ENCODE results near the gene HARS1. TPM values are rescaled to one million over a fixed set of nuclear protein-coding genes. Genes with fewer than 3 reads are reported as not detected.
"Not testable (repeated sequence)": the region's sequence is repeated elsewhere in the genome, so short reads cannot be mapped to it uniquely, and the experiment has no call there.

Gene HARS1
- total RNA-seq, 6 experiments from 2014 or later, result 89.1 to 102 (median 96.8) TPM

DNA sequence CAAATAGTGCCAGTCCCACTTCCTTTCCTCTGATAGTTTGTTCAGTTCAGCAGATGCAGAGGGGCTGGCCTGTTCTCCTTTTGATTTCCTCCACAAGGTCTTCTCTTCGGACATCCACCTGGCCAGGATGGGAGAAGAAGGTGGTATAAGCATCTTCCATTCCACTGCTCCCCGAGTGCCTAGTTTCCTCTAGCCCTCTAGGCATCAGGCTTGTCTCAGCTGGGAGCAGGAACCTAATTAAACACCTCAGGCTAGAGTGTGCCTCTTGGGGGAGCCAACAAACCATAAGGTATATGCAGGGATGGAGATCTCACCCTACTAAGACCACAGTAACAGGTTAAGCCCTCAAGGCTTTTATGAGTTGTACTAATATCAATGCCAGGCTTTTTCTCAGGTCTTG, 17.0 kb downstream of the HARS1 start:
- H3K4me1 Mint-ChIP-seq (ENCODE audit: low read depth), result no peaks in the 10 kb centered on the region
- H3K4me3 Mint-ChIP-seq, result no peak overlapping the region
- no peaks in the 10 kb centered on the region; the same call in 1 of the 2 replicates for H3K27me3 Mint-ChIP-seq (ENCODE audit: insufficient read depth)
- peak overlapping the region; percentile 22; the same call in 1 of the 2 replicates for H3K27ac Mint-ChIP-seq
- H3K9me3 Mint-ChIP-seq, result no peaks in the 10 kb centered on the region
- peaks cover 9% of the 10 kb centered on the region; the same call in 1 of the 2 replicates for H3K36me3 Mint-ChIP-seq (ENCODE audit: low read depth)
- TF ChIP-seq, protein P1, sequence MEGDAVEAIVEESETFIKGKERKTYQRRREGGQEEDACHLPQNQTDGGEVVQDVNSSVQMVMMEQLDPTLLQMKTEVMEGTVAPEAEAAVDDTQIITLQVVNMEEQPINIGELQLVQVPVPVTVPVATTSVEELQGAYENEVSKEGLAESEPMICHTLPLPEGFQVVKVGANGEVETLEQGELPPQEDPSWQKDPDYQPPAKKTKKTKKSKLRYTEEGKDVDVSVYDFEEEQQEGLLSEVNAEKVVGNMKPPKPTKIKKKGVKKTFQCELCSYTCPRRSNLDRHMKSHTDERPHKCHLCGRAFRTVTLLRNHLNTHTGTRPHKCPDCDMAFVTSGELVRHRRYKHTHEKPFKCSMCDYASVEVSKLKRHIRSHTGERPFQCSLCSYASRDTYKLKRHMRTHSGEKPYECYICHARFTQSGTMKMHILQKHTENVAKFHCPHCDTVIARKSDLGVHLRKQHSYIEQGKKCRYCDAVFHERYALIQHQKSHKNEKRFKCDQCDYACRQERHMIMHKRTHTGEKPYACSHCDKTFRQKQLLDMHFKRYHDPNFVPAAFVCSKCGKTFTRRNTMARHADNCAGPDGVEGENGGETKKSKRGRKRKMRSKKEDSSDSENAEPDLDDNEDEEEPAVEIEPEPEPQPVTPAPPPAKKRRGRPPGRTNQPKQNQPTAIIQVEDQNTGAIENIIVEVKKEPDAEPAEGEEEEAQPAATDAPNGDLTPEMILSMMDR (IDR thresholded peaks at IDR 0.05), result no peak
- DNase-seq, result no peak

DNA sequence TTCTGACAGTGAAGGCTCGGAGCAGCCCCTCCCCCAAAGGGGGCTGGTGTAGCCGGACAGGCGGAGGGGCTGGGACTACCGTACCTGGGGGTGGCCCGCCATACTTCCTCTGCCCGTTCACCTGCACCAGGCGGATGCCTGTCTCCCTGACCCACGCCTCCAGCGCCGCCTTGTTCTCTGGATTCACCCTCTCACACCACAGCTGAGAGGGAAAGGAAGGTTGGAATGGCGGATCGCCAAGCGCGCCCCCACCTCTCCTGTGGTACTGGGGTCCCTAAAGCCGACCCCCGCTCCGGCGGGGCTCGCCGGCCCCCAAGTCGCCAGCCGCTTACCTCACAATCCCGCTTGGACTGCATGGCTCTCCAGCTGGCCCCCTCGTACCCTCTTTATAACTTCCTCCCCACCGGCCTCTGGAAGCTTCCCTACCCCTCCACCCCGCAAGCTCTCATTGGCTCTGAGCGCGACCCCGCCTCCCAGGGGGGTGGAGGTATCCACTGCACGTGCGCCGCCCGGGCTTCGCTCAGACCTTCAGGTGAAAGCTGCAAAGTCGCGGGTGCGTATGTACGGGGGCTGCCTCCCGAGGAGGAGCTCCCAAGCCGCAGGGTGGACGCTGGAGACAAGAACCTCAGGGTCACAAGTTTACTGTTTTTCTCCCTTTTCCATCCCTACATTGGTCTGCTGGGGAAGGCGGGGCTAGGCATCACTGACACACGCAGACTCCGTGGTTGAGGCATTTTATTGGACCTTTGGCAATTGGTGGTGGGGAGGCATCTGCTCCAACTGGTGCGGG, 17.8 kb downstream of the HARS1 start, which contains the start of gene DND1:
Gene DND1, minus strand, starts transcription at position 390 of the 790 bp plus-strand sequence. Its CDS starts 34 bp downstream, at position 356.
- Mint-ChIP-seq H3K4me3 (no peak within 1 kb of the TSS), H3K27me3 (ENCODE audit: insufficient read depth) (no peaks in the 10 kb centered on the region; the same call in 1 of the 2 replicates), H3K9me3 (no peaks in the 10 kb centered on the region), H3K36me3 (ENCODE audit: low read depth) (peaks cover 10% of the 10 kb centered on the region; the same call in 1 of the 2 replicates), H3K27ac (peak within 1 kb of the TSS; percentile 22; the same call in 1 of the 2 replicates), H3K4me1 (ENCODE audit: low read depth) (no peaks in the 10 kb centered on the region)
- TF ChIP-seq, protein P1 (IDR thresholded peaks at IDR 0.05), result no peak
- no peak for DNase-seq

DNA sequence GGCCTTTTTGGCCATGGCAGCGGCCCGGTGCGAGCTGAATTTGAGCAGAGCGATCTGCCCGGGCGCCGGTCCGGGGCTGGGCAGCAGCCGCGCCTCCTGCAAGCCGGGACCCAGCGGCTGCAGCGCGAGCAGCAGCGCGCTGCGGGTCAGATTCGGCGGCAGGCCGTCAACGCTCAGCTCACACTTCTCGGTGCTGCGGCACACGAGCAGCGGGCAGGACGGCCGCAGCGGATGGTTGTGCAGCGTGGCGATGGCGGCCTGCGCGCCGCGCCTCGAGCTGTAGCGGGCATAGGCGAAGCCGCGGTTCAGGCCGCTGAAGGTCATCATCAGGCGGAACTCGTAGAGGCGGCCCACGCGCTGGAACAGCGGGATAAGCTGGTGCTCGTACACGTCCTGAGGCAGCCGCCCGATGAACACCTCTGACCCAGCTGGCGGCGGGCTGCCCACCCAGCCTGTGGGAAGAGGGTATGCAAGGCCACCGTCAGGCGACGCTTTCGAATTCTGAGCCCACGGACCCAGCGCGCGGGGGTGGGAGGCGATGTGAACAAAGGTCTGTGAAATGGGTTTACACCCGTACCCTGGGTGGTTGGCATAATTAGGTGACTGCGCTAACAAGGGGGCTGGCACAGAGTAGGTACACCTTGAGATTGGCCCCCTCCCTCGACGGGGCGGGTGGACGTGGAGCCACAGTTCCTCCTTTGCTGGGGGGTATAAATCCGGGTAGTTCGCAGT, 18.5 kb downstream of the HARS1 start:
- H3K27ac Mint-ChIP-seq, result no peak overlapping the region
- H3K4me1 Mint-ChIP-seq (ENCODE audit: low read depth), result peaks cover 5% of the 10 kb centered on the region
- H3K4me3 Mint-ChIP-seq, result no peak overlapping the region
- TF ChIP-seq, protein P1 (IDR thresholded peaks at IDR 0.05), result no peak
- no peaks in the 10 kb centered on the region; the same call in 1 of the 2 replicates for H3K27me3 Mint-ChIP-seq (ENCODE audit: insufficient read depth)
- H3K9me3 Mint-ChIP-seq, result no peaks in the 10 kb centered on the region
- H3K36me3 Mint-ChIP-seq (ENCODE audit: low read depth), result peaks cover 17% of the 10 kb centered on the region; the same call in 1 of the 2 replicates
- no peak for DNase-seq

DNA sequence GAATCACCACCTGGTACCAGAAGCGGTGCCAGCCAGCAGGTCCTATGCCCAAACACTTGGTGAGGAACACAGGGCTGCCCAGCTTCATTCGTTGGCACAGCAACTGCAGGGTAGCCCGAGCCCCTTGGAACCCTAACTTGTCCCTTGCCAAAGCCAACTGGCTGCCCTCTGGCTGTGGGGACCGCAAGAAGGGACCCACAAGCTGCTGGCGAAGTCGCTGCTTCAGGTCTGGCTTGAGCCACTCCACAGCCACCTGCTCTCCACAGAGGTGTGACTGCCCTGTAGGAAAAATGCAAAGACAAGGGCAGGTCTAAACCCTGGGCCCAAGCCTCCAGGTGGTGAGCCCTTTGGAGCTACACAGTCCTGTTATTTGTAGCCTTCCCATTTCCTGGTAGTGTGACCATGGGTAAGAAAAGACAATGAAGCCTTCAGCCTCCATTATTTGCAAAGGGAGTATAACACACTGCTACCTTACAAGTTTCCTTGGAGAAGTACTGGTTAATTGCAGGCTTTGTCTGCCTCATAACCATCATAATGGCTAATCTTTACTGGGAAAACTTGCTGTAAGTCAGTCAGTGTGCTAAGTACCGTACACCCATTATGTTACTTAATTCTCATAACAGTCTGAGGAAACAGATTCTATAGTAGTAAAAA, 19.6 kb downstream of the HARS1 start:
- Mint-ChIP-seq H3K27ac (no peak overlapping the region), H3K4me3 (no peak overlapping the region)

DNA sequence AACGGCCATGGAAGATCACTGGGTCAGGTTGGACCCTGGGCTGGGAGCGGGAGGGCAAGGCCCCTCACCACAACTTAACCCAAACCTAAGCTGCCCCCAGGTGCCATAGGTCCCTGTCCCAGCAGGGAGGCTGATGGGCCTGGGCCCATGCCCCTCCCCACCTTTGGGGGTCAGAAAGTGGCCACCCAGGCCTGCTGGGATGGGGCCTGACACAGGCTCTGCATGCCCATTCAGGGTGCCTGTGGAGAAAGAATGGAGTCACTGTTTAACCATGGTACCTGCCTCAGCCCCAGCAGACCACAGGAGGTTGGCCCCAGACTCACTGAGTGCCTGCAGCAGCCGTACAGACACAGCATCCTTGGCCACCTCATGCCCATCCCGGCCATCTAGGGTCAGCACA, 20.1 kb downstream of the HARS1 start:
- H3K4me3 Mint-ChIP-seq; DNase-seq; H3K27me3 Mint-ChIP-seq (ENCODE audit: insufficient read depth); H3K27ac Mint-ChIP-seq; H3K9me3 Mint-ChIP-seq: not testable (repeated sequence)
- peaks cover 20% of the 10 kb centered on the region for H3K4me1 Mint-ChIP-seq (ENCODE audit: low read depth)
- peaks cover 31% of the 10 kb centered on the region for H3K36me3 Mint-ChIP-seq (ENCODE audit: low read depth)

More for the DNA sequence above, 19.6 kb downstream of the HARS1 start:
- TF ChIP-seq, protein P1 (IDR thresholded peaks at IDR 0.05), result no peak
- Mint-ChIP-seq H3K9me3 (no peaks in the 10 kb centered on the region), H3K36me3 (ENCODE audit: low read depth) (peaks cover 26% of the 10 kb centered on the region), H3K27me3 (ENCODE audit: insufficient read depth) (no peaks in the 10 kb centered on the region; the same call in 1 of the 2 replicates), H3K4me1 (ENCODE audit: low read depth) (peaks cover 15% of the 10 kb centered on the region)
- DNase-seq, result no peak

All from HFFc6 (cell line).